Keratinocyte (primary cell): Measurements from ENCODE around the gene FARP1. TPM values are rescaled to one million over a fixed set of nuclear protein-coding genes. Genes with fewer than 3 reads are reported as not detected.
"Not testable (repeated sequence)": the region's sequence is repeated elsewhere in the genome, so short reads cannot be mapped to it uniquely, and the experiment has no call there.

Experiments used
- DNase-seq: peaks from one replicate; pipeline ENCODE4 v3.0.0-alpha.2; 2011; ENCODE audit warnings: low read depth, missing footprints, low spot score
- FAIRE-seq: peaks from 2 replicates; lab custom pipeline; 2011; peaks lifted over from hg19 to GRCh38; lab: Jason Lieb, UNC
- H2AFZ ChIP-seq: 2 replicates; pipeline ENCODE4 v1.6.0; 2012; ENCODE audit warnings: low read length, control low read depth, inconsistent platforms; ENCODE audit not compliant: control insufficient read depth
- H3K27ac ChIP-seq: 2 replicates; pipeline ENCODE4 v1.5.1; 2011; ENCODE audit warnings: low read length; ENCODE audit not compliant: control insufficient read depth, insufficient read depth
- H3K27me3 ChIP-seq: 3 replicates; pipeline ENCODE4 v1.6.0; 2011; ENCODE audit warnings: low read length; ENCODE audit not compliant: control insufficient read depth, insufficient read depth; ENCODE audit errors: extremely low read depth
- H3K36me3 ChIP-seq, 2 experiments: 2 replicates in 1 of 2; 3 replicates in 1 of 2; pipeline ENCODE4 v1.5.1; 2011; ENCODE audit warnings: low read length in 2 of 2, mild to moderate bottlenecking in 1 of 2; ENCODE audit not compliant: control insufficient read depth in 2 of 2, insufficient read depth in 2 of 2; ENCODE audit errors: extremely low read depth in 1 of 2
- H3K4me1 ChIP-seq: 3 replicates; pipeline ENCODE4 v1.5.1; 2011; ENCODE audit warnings: low read length; ENCODE audit not compliant: control insufficient read depth, insufficient read depth; ENCODE audit errors: extremely low read depth
- H3K4me2 ChIP-seq: 3 replicates; pipeline ENCODE4 v1.6.0; 2011; ENCODE audit warnings: low read depth, low read length; ENCODE audit not compliant: control insufficient read depth, insufficient read depth; ENCODE audit errors: extremely low read depth
- H3K4me3 ChIP-seq, 3 experiments: fragments of 200-600 bp in 1 of 3; sonication (generic) in 1 of 3; 2 replicates in 2 of 3; 3 replicates in 1 of 3; pipeline ENCODE4 v1.5.1; 2011 to 2016; ENCODE audit warnings: low read length in 3 of 3, mild to moderate bottlenecking in 3 of 3, control low read depth in 2 of 3, inconsistent platforms in 1 of 3, low read depth in 1 of 3, mixed read lengths in 1 of 3, mixed run types in 1 of 3, moderate library complexity in 1 of 3; ENCODE audit not compliant: control insufficient read depth in 2 of 3, insufficient read depth in 2 of 3; ENCODE audit errors: extremely low read depth in 1 of 3
- H3K79me2 ChIP-seq: 2 replicates; pipeline ENCODE4 v1.6.0; 2012; ENCODE audit warnings: low read length; ENCODE audit not compliant: control insufficient read depth, insufficient read depth
- H3K9ac ChIP-seq: 3 replicates; pipeline ENCODE4 v1.6.0; 2011; ENCODE audit warnings: low read length; ENCODE audit not compliant: control insufficient read depth, insufficient read depth; ENCODE audit errors: extremely low read depth
- H3K9me1 ChIP-seq: 3 replicates; pipeline ENCODE4 v1.6.0; 2011; ENCODE audit warnings: low read length; ENCODE audit not compliant: control insufficient read depth, insufficient read depth; ENCODE audit errors: extremely low read depth
- H3K9me3 ChIP-seq: 2 replicates; pipeline ENCODE4 v1.5.1; 2012; ENCODE audit warnings: low read depth, low read length; ENCODE audit not compliant: control insufficient read depth
- H4K20me1 ChIP-seq: 3 replicates; pipeline ENCODE4 v1.6.0; 2011; ENCODE audit warnings: low read length; ENCODE audit not compliant: control insufficient read depth, insufficient read depth; ENCODE audit errors: extremely low read depth
- CTCF ChIP-seq, 3 experiments: IDR thresholded peaks in 1 of 3; conservative IDR thresholded peaks in 1 of 3; optimal IDR thresholded peaks in 1 of 3; 2 replicates in 2 of 3; 3 replicates in 1 of 3; pipeline versions ENCODE3 to v1.5.1; 2011; ENCODE audit warnings: low read length in 3 of 3, mild to moderate bottlenecking in 3 of 3, moderate library complexity in 2 of 3, control low read depth in 1 of 3, inconsistent platforms in 1 of 3; ENCODE audit not compliant: insufficient read depth in 2 of 3; ENCODE audit errors: extremely low read depth in 1 of 3
- EZH2 ChIP-seq: IDR thresholded peaks from one replicate; pipeline ENCODE4 v1.6.1; 2012; ENCODE audit warnings: inconsistent platforms, mild to moderate bottlenecking, low read length, moderate library complexity
- dilution Hi-C: fragments of 300-500 bp; cut with MboI; formaldehyde crosslinking; loops from one replicate; pipeline ENCODE4 v1.7.0; 2020; ENCODE audit warnings: low sequenced_read_pairs; ENCODE audit not compliant: extremely low pct_ligation_motif_present
- polyA plus RNA-seq, 5 experiments: library from polyadenylated mRNA; depleted of rRNA in 3 of 5; stranded (reverse) in 3 of 5; stranded (forward) in 1 of 5; unstranded in 1 of 5; fragments of >200 nt; gene quantifications; 1 replicate in 1 of 5; 2 replicates in 3 of 5; 3 replicates in 1 of 5; pipeline versions ENCODE4 v1.2.1 to v1.2.3, GENCODE V29; 2011 to 2012; ENCODE audit warnings: missing spikeins in 2 of 5, low read depth in 1 of 5, low replicate concordance in 1 of 5

Gene FARP1
- polyA plus RNA-seq, 1 donor (not counting 4 experiments of a cell fraction or from before 2014, with no cell fraction given) = 10.3 TPM

GRCh38 chr13:98269386-98269785 lies 126.5 kb downstream of the FARP1 start:
- no peak overlapping the region for H2AFZ ChIP-seq
- H3K4me3 ChIP-seq = no peak overlapping the region
- H3K9ac ChIP-seq = no peak overlapping the region
- no peaks in the 10 kb centered on the region for H4K20me1 ChIP-seq
- no peaks in the 10 kb centered on the region for H3K36me3 ChIP-seq
- no peaks in the 10 kb centered on the region for H3K79me2 ChIP-seq
- no peaks in the 10 kb centered on the region for H3K9me1 ChIP-seq
- dilution Hi-C loops = no loop called here
- FAIRE-seq (no peak), DNase-seq (no peak)
- TF ChIP-seq CTCF (optimal IDR thresholded peaks at IDR 0.05 in 1 of 3, IDR thresholded peaks at IDR 0.05 in 1 of 3, conservative IDR thresholded peaks at IDR 0.05 in 1 of 3; ENCODE audit: extremely low read depth in 1 of 3, insufficient read depth in 2 of 3, low read length in 3 of 3) (no peak), EZH2 (no peak)
- H3K9me3 ChIP-seq = no peaks in the 10 kb centered on the region
- H3K4me1 ChIP-seq = no peaks in the 10 kb centered on the region
- no peak overlapping the region for H3K27ac ChIP-seq
- H3K27me3 ChIP-seq = no peaks in the 10 kb centered on the region
- H3K4me2 ChIP-seq = no peak overlapping the region

GRCh38 chr13:98270819-98271218 lies 127.9 kb downstream of the FARP1 start:
- Histone ChIP-seq H3K79me2 (no peaks in the 10 kb centered on the region), H3K27me3 (no peaks in the 10 kb centered on the region), H4K20me1 (no peaks in the 10 kb centered on the region), H3K4me3 (no peak overlapping the region), H2AFZ (no peak overlapping the region), H3K4me1 (no peaks in the 10 kb centered on the region), H3K27ac (no peak overlapping the region), H3K9me3 (no peaks in the 10 kb centered on the region), H3K36me3 (no peaks in the 10 kb centered on the region), H3K4me2 (no peak overlapping the region), H3K9me1 (no peaks in the 10 kb centered on the region), H3K9ac (no peak overlapping the region)
- DNase-seq (no peak), FAIRE-seq (no peak)
- dilution Hi-C loops = no loop called here
- TF ChIP-seq EZH2 = no peak
- TF ChIP-seq CTCF (optimal IDR thresholded peaks at IDR 0.05 in 1 of 3, IDR thresholded peaks at IDR 0.05 in 1 of 3, conservative IDR thresholded peaks at IDR 0.05 in 1 of 3; ENCODE audit: extremely low read depth in 1 of 3, insufficient read depth in 2 of 3, low read length in 3 of 3) = no peak

DNA sequence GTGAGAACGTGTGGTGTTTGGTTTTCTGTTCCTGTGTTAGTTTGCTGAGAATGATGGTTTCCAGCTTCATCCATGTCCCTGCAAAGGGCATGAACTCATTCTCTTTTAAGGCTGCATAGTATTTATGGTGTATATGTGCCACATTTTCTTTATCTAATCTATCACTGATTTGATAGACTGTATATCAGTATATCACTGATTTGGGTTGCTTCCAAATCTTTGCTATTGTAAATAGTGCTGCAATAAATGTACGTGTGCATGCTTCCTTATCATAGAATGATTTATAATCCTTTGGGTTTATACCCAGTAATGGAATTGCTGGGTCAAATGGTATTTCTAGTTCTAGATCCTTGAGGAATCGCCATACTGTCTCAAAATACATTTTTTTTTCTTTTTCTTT lies 128.8 kb downstream of the FARP1 start:
- H3K9me1 ChIP-seq, dilution Hi-C loops, DNase-seq, H3K4me2 ChIP-seq, H3K79me2 ChIP-seq, H3K9me3 ChIP-seq, H3K4me1 ChIP-seq, H4K20me1 ChIP-seq, H3K4me3 ChIP-seq, H3K9ac ChIP-seq, H3K27ac ChIP-seq, H3K27me3 ChIP-seq, H2AFZ ChIP-seq, H3K36me3 ChIP-seq, FAIRE-seq: not testable (repeated sequence)
